Measurements from ENCODE around the gene YAF2. TPM values are rescaled to one million over a fixed set of nuclear protein-coding genes. Genes with fewer than 3 reads are reported as not detected.

YAF2 gene
- total and polyA plus RNA-seq, 2 of the 13 experiments (the other 11 are each of a cell fraction or from before 2014, with no cell fraction given), result 8.4 to 11.7 TPM

- TF ChIP-seq ZNF780A (CRISPR knock-in tag; IDR thresholded peaks at IDR 0.05), result peak; percentile 79; the same call in 1 of the 2 replicates
- TF ChIP-seq, protein P1, sequence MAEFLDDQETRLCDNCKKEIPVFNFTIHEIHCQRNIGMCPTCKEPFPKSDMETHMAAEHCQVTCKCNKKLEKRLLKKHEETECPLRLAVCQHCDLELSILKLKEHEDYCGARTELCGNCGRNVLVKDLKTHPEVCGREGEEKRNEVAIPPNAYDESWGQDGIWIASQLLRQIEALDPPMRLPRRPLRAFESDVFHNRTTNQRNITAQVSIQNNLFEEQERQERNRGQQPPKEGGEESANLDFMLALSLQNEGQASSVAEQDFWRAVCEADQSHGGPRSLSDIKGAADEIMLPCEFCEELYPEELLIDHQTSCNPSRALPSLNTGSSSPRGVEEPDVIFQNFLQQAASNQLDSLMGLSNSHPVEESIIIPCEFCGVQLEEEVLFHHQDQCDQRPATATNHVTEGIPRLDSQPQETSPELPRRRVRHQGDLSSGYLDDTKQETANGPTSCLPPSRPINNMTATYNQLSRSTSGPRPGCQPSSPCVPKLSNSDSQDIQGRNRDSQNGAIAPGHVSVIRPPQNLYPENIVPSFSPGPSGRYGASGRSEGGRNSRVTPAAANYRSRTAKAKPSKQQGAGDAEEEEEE (CRISPR knock-in tag; IDR thresholded peaks at IDR 0.05; ENCODE audit: borderline replicate concordance), result no peak
- peak; percentile 75; the same call in 1 of the 2 replicates for TF ChIP-seq FOXC1 (CRISPR knock-in tag; IDR thresholded peaks at IDR 0.05; ENCODE audit: borderline replicate concordance)
- no peak for TF ChIP-seq POLR2AphosphoS2 (IDR thresholded peaks at IDR 0.05; ENCODE audit: low read depth, low read length)
- TF ChIP-seq, protein P2, sequence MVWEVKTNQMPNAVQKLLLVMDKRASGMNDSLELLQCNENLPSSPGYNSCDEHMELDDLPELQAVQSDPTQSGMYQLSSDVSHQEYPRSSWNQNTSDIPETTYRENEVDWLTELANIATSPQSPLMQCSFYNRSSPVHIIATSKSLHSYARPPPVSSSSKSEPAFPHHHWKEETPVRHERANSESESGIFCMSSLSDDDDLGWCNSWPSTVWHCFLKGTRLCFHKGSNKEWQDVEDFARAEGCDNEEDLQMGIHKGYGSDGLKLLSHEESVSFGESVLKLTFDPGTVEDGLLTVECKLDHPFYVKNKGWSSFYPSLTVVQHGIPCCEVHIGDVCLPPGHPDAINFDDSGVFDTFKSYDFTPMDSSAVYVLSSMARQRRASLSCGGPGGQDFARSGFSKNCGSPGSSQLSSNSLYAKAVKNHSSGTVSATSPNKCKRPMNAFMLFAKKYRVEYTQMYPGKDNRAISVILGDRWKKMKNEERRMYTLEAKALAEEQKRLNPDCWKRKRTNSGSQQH (CRISPR knock-in tag; IDR thresholded peaks at IDR 0.05; ENCODE audit: low read depth), result no peak; the same call in 1 of the 2 replicates
- TF ChIP-seq ZNF776 (CRISPR knock-in tag; IDR thresholded peaks at IDR 0.05), result no peak
- TF ChIP-seq EEA1 (CRISPR knock-in tag; IDR thresholded peaks at IDR 0.05; ENCODE audit: borderline replicate concordance), result no peak
- no peak for TF ChIP-seq PRDM4 (CRISPR knock-in tag; IDR thresholded peaks at IDR 0.05; ENCODE audit: borderline replicate concordance)
- peak; percentile 83 for TF ChIP-seq XRCC5 (optimal IDR thresholded peaks at IDR 0.05; ENCODE audit: low read length)
- TF ChIP-seq ZBTB7A (CRISPR knock-in tag; IDR thresholded peaks at IDR 0.05), result 0 out of 2 replicates have a peak, but pooled peaks have one; percentile 47
- peak; percentile 68 for TF ChIP-seq PHF20 (CRISPR knock-in tag; IDR thresholded peaks at IDR 0.05)
- TF ChIP-seq, protein P3, sequence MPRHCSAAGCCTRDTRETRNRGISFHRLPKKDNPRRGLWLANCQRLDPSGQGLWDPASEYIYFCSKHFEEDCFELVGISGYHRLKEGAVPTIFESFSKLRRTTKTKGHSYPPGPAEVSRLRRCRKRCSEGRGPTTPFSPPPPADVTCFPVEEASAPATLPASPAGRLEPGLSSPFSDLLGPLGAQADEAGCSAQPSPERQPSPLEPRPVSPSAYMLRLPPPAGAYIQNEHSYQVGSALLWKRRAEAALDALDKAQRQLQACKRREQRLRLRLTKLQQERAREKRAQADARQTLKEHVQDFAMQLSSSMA (CRISPR knock-in tag; IDR thresholded peaks at IDR 0.05), result peak; percentile 57; the same call in 1 of the 2 replicates
- TF ChIP-seq ZEB1 (IDR thresholded peaks at IDR 0.05; ENCODE audit: insufficient replicate concordance, low read depth), result no peak
- TF ChIP-seq ZMYM4 (CRISPR knock-in tag; IDR thresholded peaks at IDR 0.05), result peak; percentile 94
- peak; percentile 78 for TF ChIP-seq GATAD1 (CRISPR knock-in tag; IDR thresholded peaks at IDR 0.05)
- TF ChIP-seq ZBTB14 (CRISPR knock-in tag; IDR thresholded peaks at IDR 0.05), result peak; percentile 76
- no peak for TF ChIP-seq CENPBD1 (CRISPR knock-in tag; IDR thresholded peaks at IDR 0.05; ENCODE audit: borderline replicate concordance, low read depth)
- TF ChIP-seq MIER3 (CRISPR knock-in tag; IDR thresholded peaks at IDR 0.05; ENCODE audit: borderline replicate concordance), result peak; percentile 24; the same call in 1 of the 2 replicates
- no peak for TF ChIP-seq ATM (IDR thresholded peaks at IDR 0.05; ENCODE audit: borderline replicate concordance)
Observed at GRCh38 chr12:42144408-42145196, 93.4 kb downstream of the YAF2 start, which contains the start of gene GXYLT1 (continued).

All from HepG2 (cell line).